HG02678 (cell line): ENCODE data around the gene NLRP10.

Source experiments
- ATAC-seq: cut with Tn5 transposase; IDR thresholded peaks from one replicate; pipeline ENCODE4 v1.9.1; 2021; ENCODE audit warnings: mild to moderate bottlenecking, moderate library complexity; ENCODE audit not compliant: unreplicated experiment

The NLRP10 gene

GRCh38 chr11:7977232-7977917, 12.1 kb upstream of the NLRP10 start:
- no peak for ATAC-seq

- no peak for ATAC-seq
These were observed 9.4 kb upstream of the NLRP10 start for GRCh38 chr11:7974668-7975067.

DNA sequence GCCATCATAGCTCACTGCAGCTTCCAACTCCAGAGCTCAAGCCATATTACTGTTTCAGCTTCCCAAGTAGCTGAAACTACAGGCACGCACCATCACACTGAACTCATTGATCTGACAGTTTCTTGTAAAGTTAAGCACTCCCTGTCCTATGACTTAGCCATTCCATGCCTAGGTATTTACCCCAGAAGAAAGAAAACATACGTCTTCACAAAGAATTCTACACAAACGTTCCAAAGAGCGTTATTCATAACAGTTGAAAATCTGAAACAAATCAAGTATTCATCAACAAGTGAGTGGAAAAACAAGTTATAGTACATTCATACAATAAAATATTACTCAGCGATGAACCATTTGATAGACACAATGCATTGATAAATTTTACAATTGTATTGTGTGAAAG, 7.8 kb upstream of the NLRP10 start:
- no peak for ATAC-seq

- no peak for ATAC-seq
These were observed 6.6 kb upstream of the NLRP10 start for GRCh38 chr11:7971846-7972245.

DNA sequence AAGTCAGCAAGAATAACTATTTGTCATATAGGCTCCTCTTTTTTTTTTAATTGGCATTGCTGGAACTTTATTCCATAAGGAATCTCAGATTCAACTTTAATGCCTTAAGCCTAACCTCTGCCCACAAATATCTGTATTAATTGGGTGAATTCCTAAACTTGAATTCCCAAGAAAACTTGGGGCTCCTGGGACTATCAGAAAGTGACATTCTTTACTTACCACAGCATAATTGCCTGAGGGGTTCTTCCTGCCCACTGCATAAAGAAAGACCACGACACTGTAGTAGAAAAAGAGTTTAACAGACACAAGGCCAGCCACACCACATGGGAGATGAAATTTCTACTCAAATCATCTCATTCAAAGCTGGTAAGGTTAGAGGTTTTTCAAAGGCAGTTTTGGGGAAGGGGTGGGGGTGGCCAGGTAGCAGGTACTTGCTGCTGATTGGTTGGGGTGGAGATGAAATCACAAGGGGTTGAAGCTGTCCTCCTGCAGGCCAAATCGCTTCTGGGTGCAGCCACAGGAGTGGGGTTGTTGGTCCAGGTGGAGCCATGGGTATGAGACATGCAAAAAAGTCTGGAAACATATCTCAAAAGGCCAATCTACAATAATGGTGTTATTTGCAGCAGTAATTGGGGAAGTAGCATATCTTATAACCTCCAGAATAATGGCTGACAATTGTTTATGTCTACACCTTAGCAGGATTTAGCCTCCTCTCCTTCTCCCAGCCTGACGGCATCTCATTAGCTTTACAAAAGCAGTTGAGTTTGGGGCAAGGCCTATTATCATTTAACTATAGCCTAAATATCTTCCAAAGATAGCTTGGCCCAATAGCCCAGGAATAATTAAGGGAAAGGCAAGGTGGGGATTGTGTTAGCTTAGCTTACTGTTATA, 4.8 kb upstream of the NLRP10 start:
- no peak for ATAC-seq

GRCh38 chr11:7968686-7969085, 3.4 kb upstream of the NLRP10 start:
- ATAC-seq, result no peak

DNA sequence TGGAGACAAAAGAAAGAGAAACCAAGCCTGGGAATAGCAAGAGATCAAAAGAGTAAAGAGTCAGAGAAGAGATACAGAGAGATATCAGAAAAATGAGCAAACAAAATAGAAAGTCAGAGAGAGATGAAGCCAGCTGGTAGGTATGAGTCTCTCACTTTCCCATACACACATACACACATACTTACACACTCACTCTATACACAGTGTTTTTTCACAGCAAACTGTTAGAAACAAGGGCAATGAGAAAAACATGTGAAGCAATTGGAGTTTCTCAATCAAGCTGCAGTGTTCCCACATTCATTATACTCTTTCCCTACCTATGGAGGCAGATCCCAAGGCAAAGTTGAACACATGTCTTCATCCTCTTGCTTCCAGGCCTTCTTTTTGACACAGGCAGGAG, 2.6 kb upstream of the NLRP10 start:
- no peak for ATAC-seq

GRCh38 chr11:7967097-7967496, 1.9 kb upstream of the NLRP10 start:
- no peak for ATAC-seq

DNA sequence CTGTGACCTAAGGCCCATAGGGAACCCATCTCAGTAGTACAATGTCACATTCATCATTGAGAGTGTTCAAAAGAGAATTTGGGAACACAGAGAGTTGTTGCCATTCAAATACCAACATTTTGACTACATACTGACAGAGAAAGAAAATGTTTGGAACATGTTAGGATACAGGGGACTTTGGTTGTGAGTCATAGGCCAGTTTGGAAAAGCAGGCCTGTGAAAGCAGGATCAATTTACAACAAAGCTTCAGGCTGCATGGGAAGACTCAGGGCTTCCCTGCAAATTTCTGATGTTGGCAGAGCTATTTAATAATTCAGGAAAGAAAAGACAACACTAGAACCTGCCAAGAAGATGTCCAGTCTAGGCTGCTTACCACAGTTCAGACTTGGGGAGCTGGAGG, 374 bp downstream of the NLRP10 start:
- no peak for ATAC-seq

DNA sequence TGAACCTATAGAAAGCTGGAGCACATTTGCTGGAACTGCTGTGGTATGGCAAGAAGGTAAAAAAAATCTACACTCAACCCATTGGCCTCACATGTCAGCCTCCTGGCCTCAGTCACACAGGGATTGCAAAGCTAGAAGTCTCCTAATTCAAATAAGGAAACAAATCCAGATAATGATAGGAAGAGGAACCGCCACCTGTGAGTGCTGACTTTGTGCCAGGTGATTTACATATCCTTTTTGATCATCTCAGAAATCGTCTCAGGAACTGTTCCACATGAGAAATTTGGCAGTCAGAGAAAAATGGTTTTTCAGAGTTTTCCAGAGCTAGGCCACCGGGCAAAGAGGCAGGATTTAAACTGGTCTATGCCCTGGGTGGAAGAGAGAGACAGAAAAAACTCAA, 986 bp downstream of the NLRP10 start:
- ATAC-seq, result no peak

DNA sequence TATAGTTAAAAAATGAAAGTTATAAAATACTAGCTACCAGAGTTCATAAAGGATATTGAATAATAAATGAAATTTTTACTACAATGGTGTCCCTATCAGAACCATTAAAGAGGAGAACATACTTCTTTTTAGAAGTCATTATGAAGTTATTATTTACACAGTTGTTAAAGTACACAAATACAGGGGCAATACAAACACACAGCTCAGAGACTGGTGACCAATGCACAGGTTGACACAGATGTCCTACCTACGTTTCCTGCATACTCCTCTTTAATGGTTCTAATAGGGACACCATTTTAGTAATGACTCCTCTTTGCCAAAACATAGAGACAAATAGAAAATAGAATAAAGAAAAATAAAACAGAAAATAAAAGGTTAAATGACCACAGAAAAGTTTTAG, 10.1 kb downstream of the NLRP10 start:
- no peak for ATAC-seq

- no peak for ATAC-seq
These were observed 15.3 kb downstream of the NLRP10 start for GRCh38 chr11:7949934-7950333.

DNA sequence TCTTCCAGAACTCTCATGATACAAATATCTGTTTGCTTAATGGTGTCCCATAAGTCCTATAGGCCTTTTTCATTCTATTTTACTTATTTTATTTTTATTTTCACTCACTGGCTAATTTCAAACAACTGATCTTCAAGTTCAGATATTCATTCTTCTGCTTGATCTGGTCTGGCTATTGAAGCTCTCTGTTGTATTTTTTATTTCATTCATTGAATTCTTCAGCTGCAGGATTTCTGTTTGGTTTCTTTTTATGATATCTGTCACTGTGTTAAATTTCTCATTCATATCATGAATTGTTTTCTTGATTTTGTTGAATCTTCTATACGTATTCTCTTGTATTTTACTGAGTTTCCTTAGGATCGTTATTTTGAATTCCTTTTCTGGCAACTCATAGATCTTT, 21.1 kb downstream of the NLRP10 start:
- ATAC-seq, result no peak

- ATAC-seq, result no peak
These were observed 23.6 kb downstream of the NLRP10 start, which contains the start of gene OR10A3 for GRCh38 chr11:7941608-7942007. Gene OR10A3 (minus strand): TSS chr11:7941708. CDS start chr11:7939520, 2,188 bp downstream.

DNA sequence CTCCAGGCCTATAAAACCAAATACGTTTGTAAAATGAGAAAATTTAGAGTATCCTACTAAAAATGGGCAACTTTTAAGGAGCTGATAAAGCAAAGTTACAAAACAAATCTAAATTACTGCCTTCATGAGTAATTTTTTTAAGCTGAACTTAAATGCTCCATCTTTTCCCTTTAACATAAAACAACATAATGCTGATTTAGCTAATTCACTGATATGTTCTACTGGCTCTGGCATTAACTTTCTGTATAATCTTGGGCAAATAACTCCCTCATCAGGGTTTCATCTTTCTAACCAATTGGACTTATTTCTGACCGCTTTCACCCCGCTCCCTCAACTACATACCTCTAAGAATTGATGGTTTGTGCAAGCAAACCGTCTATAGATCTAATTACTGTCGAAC, 24.1 kb downstream of the NLRP10 start:
- ATAC-seq, result no peak

GRCh38 chr11:7936615-7937014, 28.6 kb downstream of the NLRP10 start:
- ATAC-seq, result no peak

DNA sequence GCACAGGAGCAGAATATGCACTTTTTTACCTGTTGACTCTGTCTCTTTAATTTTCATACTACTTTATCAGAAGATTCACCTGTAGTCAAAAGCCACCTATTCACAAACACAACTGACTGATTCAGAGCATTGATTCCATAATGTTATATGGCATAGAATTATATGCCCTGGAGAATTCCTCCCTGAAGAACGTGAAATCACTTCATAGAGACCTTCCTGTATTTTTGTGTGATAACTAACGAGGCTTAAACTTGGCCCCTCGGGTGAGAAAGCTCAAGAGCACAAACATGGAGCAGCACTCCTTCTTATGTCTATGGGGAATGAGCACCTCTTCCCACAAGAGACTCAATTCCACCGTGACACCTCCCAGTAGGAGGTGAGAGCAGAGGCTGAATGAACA, 34.1 kb downstream of the NLRP10 start, which contains the start of gene OR10A6:
OR10A6 (minus strand) TSS at position 101 of the 400 bp plus-strand sequence. CDS start 2,606 bp downstream, outside the sequence.
- ATAC-seq, result no peak

GRCh38 chr11:7927635-7928034, 37.6 kb downstream of the NLRP10 start:
- ATAC-seq, result no peak

- ATAC-seq, result no peak
These were observed 40.7 kb downstream of the NLRP10 start for GRCh38 chr11:7924536-7924935.

DNA sequence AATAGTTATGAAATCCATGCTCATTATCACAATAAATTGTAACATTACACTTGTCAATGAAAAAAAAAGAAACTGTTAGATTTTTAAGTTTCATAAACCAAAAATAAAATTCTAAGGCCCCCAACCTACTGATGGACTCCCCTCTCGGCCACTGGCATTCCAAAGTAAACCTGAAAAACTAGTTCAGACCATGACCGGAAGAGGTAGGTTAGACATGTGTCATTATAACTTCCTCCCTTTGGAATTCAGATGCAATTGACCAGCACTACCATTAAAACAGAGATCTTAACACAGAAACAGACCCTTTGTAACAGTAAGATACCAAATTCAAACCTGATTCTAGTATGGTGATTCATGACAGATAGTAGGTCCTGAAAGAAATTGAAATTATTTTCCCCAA, 47.1 kb downstream of the NLRP10 start:
- ATAC-seq, result no peak
